Measurements from ENCODE around the gene TSPOAP1.

DNA sequence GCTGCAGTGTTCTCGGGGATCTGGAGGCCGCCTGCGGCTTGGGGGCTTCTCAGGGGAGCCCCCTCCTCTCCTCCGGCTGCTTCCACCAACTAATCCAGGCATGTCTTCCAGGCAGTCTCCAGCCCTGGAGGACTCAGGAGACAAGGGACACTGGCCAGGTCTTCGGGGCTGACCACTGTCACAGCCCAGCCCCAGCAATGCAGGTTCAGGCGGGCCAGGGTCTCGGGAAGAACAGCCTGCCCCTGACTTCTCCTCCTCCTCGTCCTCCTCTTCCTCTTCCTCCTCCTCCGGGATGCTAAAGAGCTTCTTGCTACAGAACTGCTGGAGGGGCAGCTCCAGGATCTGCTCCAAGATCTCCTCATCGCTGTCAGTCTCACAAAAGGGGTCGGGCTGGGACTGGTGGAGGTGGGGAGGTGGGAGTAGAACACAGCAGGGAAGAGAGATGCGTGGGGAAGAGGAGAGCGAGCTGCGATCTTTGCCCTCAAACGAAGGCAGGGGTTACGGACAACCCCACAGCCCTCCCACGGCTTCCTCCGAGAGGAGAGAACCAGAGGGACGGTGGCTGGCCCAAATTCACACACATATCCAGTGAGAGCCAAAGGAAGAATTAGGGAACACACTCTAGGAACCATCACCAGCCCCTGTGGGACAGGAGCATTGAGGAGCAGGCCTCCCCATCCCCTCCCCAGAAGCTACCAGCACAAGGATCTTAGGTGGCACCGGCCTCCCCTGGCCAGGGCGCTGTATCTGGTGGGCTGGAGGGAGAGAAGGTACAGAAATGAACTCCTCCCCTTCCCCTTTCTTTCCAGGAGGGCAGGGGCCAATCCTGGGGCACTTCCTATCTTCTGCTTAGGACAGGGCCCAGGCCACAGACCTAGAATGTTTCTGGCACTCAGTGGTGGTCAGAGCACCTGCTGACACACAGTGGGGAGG is 19.3 kb downstream of the TSPOAP1 start:
- TF ChIP-seq, protein P1, sequence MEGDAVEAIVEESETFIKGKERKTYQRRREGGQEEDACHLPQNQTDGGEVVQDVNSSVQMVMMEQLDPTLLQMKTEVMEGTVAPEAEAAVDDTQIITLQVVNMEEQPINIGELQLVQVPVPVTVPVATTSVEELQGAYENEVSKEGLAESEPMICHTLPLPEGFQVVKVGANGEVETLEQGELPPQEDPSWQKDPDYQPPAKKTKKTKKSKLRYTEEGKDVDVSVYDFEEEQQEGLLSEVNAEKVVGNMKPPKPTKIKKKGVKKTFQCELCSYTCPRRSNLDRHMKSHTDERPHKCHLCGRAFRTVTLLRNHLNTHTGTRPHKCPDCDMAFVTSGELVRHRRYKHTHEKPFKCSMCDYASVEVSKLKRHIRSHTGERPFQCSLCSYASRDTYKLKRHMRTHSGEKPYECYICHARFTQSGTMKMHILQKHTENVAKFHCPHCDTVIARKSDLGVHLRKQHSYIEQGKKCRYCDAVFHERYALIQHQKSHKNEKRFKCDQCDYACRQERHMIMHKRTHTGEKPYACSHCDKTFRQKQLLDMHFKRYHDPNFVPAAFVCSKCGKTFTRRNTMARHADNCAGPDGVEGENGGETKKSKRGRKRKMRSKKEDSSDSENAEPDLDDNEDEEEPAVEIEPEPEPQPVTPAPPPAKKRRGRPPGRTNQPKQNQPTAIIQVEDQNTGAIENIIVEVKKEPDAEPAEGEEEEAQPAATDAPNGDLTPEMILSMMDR (IDR thresholded peaks at IDR 0.05): no peak
- no peak for TF ChIP-seq POLR2A (IDR thresholded peaks at IDR 0.05)
- TF ChIP-seq POLR2AphosphoS5 (IDR thresholded peaks at IDR 0.05; ENCODE audit: insufficient read depth in 1 of 2, low read depth in 1 of 2): no peak
